HepG2 (cell line): Measurements from ENCODE around the gene INPP5K. TPM values are rescaled to one million over a fixed set of nuclear protein-coding genes. Genes with fewer than 3 reads are reported as not detected.

Experiments used
- CREBL2 ChIP-seq: sonication (generic); formaldehyde crosslinking; IDR thresholded peaks from 2 replicates; pipeline ENCODE4 v1.8.1; 2023; ENCODE audit warnings: missing genetic modification reagents, mild to moderate bottlenecking, borderline replicate concordance
- ETV6 ChIP-seq: sonication (generic); formaldehyde crosslinking; conservative IDR thresholded peaks from 2 replicates; pipeline ENCODE4 v1.4.0; 2020; ENCODE audit warnings: missing genetic modification reagents
- FOSL1 ChIP-seq: sonication (generic); formaldehyde crosslinking; IDR thresholded peaks from 2 replicates; pipeline ENCODE4 v1.9.0; 2021; ENCODE audit warnings: missing genetic modification reagents, borderline replicate concordance
- JUNB ChIP-seq: sonication (generic); formaldehyde crosslinking; IDR thresholded peaks from 2 replicates; pipeline ENCODE4 v1.8.0; 2022; ENCODE audit warnings: missing genetic modification reagents, mild to moderate bottlenecking, borderline replicate concordance
- LBX2 ChIP-seq: sonication (generic); formaldehyde crosslinking; IDR thresholded peaks from 2 replicates; pipeline ENCODE4 v1.5.0; 2020; ENCODE audit warnings: missing genetic modification reagents, mild to moderate bottlenecking, borderline replicate concordance
- NAIF1 ChIP-seq: sonication (generic); formaldehyde crosslinking; IDR thresholded peaks from 2 replicates; pipeline ENCODE4 v1.5.0; 2020; ENCODE audit warnings: mild to moderate bottlenecking, missing genetic modification reagents, borderline replicate concordance
- NCOA1 ChIP-seq: sonication (generic); formaldehyde crosslinking; IDR thresholded peaks from 2 replicates; pipeline ENCODE4 v1.9.0; 2021; ENCODE audit warnings: missing genetic modification reagents
- NFIC ChIP-seq: IDR thresholded peaks from 2 replicates; pipeline ENCODE4 v1.6.1; 2012; ENCODE audit warnings: mild to moderate bottlenecking, low read length, inconsistent platforms
- PPARG ChIP-seq: conservative IDR thresholded peaks from 2 replicates; pipeline ENCODE4 v1.6.1; 2016; ENCODE audit warnings: missing biosample characterization, missing genetic modification reagents
- RBM22 ChIP-seq: fragments of 200-400 bp; formaldehyde crosslinking; optimal IDR thresholded peaks from 2 replicates; pipeline ENCODE3; 2017; ENCODE audit warnings: mild to moderate bottlenecking, low read length, moderate library complexity
- THAP9 ChIP-seq: sonication (generic); formaldehyde crosslinking; IDR thresholded peaks from 2 replicates; pipeline ENCODE4; 2020; ENCODE audit warnings: missing genetic modification reagents, mild to moderate bottlenecking, borderline replicate concordance
- THRA ChIP-seq: sonication (generic); formaldehyde crosslinking; IDR thresholded peaks from 2 replicates; pipeline ENCODE4 v1.4.0; 2020; ENCODE audit warnings: missing genetic modification reagents, borderline replicate concordance
- ZFX ChIP-seq: sonication (generic); formaldehyde crosslinking; IDR thresholded peaks from 2 replicates; pipeline ENCODE4 v1.4.0; 2020; ENCODE audit warnings: mild to moderate bottlenecking, low read depth, missing genetic modification reagents, moderate library complexity
- ZNF251 ChIP-seq: sonication (generic); formaldehyde crosslinking; IDR thresholded peaks from 2 replicates; pipeline ENCODE4 v1.9.0; 2021; ENCODE audit warnings: mild to moderate bottlenecking, missing genetic modification reagents
- ZNF331 ChIP-seq: sonication (generic); formaldehyde crosslinking; IDR thresholded peaks from 2 replicates; pipeline ENCODE4 v1.4.0; 2020; ENCODE audit warnings: missing genetic modification reagents
- ZNF354B ChIP-seq: sonication (generic); formaldehyde crosslinking; IDR thresholded peaks from 2 replicates; pipeline ENCODE4 v1.8.0; 2022; ENCODE audit warnings: mild to moderate bottlenecking, missing genetic modification reagents
- ZNF501 ChIP-seq: sonication (generic); formaldehyde crosslinking; IDR thresholded peaks from 2 replicates; pipeline ENCODE4 v1.5.1; 2020; ENCODE audit warnings: mild to moderate bottlenecking, moderate library complexity, missing genetic modification reagents
- ZNF503 ChIP-seq: sonication (generic); formaldehyde crosslinking; IDR thresholded peaks from 2 replicates; pipeline ENCODE4 v1.4.0; 2020; ENCODE audit warnings: missing genetic modification reagents
- ZNF597 ChIP-seq: sonication (generic); formaldehyde crosslinking; IDR thresholded peaks from 2 replicates; pipeline ENCODE4 v1.5.0; 2020; ENCODE audit warnings: missing genetic modification reagents
- ZNF629 ChIP-seq: sonication (generic); formaldehyde crosslinking; conservative IDR thresholded peaks from 2 replicates; pipeline ENCODE4 v1.5.0; 2020; ENCODE audit warnings: missing genetic modification reagents
- ZNF709 ChIP-seq: sonication (generic); formaldehyde crosslinking; IDR thresholded peaks from 2 replicates; pipeline ENCODE4 v1.5.0; 2020; ENCODE audit warnings: mild to moderate bottlenecking, missing genetic modification reagents
- ZNF720 ChIP-seq: sonication (generic); formaldehyde crosslinking; IDR thresholded peaks from 2 replicates; pipeline ENCODE4 v1.4.0; 2020; ENCODE audit warnings: missing genetic modification reagents
- ZNF747 ChIP-seq: sonication (generic); formaldehyde crosslinking; IDR thresholded peaks from 2 replicates; pipeline ENCODE4 v1.8.1; 2023; ENCODE audit warnings: missing genetic modification reagents, mild to moderate bottlenecking, borderline replicate concordance
- polyA plus RNA-seq, 8 experiments: library from polyadenylated mRNA; depleted of rRNA in 3 of 8; stranded (reverse) in 7 of 8; unstranded in 1 of 8; fragments of >200 nt; fragmentation: Illumina TruSeq in 4 of 8; extraction: Trizol in 4 of 8; gene quantifications; 2 replicates each; pipeline versions ENCODE4 v1.2.1 to v1.2.3, GENCODE V29; 2011 to 2016; ENCODE audit warnings: low read depth in 4 of 8, missing spikeins in 1 of 8, mixed read lengths in 1 of 8; ENCODE audit not compliant: insufficient read depth in 1 of 8
- total RNA-seq, 5 experiments: library from RNA; depleted of rRNA; stranded (reverse); fragments of >200 nt; fragmentation: Illumina TruSeq; extraction: Trizol; gene quantifications; 2 replicates each; pipeline ENCODE4 v1.2.3, GENCODE V29; 2016; ENCODE audit warnings: low read depth in 1 of 5

INPP5K gene
- total and polyA plus RNA-seq, 2 of the 13 experiments (the other 11 are each of a cell fraction or from before 2014, with no cell fraction given) = 4.8 to 9.6 TPM

DNA sequence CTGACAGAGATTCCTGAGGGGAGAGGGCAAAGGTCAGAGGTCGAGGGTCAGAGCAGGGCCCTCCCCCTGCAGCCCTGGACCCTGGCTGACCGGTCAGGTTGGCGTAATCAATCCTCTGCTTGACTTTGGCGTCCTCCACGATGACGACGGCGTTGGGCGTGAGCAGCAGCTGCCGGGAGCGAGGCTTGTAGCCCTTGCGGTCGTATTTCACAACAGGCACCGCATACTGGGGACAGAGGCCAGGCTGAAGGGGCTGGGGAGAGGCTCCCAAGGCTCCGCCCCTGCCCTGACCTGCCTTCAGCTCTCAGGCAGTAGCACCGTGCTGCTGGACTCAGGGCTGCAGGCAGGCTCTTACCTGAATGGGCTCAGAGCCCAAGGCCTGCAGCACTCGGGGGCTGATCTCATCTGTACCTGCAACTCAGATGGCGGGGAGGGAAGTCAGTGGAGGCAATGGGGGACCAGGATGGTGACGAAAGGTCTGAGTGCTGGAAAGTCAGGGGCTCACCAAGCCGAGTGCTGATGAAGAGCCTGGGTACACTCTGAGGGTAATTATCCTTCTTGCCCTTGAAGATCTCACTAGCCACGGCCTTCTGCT lies 48.4 kb downstream of the INPP5K start (continued):
- TF ChIP-seq ZNF597 = no peak
- no peak for TF ChIP-seq ZFX (CRISPR knock-in tag)
- no peak for TF ChIP-seq ZNF709
- TF ChIP-seq NCOA1 (CRISPR knock-in tag) = no peak; the same call in 1 of the 2 replicates
- no peak for TF ChIP-seq CREBL2 (CRISPR knock-in tag)
- peak; percentile 73; the same call in 1 of the 2 replicates for TF ChIP-seq THRA (CRISPR knock-in tag)
- TF ChIP-seq ZNF501 = peak; percentile 61; the same call in 1 of the 2 replicates
- no peak for TF ChIP-seq ZNF629 (CRISPR knock-in tag)
- TF ChIP-seq FOSL1 (CRISPR knock-in tag) = no peak
- peak; percentile 46; the same call in 1 of the 2 replicates for TF ChIP-seq PPARG (CRISPR knock-in tag)
- TF ChIP-seq ZNF747 (CRISPR knock-in tag) = no peak
- no peak for TF ChIP-seq ZNF503 (CRISPR knock-in tag)
- no peak for TF ChIP-seq LBX2
- no peak for TF ChIP-seq ETV6 (CRISPR knock-in tag)
- TF ChIP-seq NAIF1 (CRISPR knock-in tag) = no peak
- TF ChIP-seq THAP9 = 0 out of 2 replicates have a peak, but pooled peaks have one; percentile 38
- no peak for TF ChIP-seq JUNB (CRISPR knock-in tag)
- TF ChIP-seq ZNF354B (CRISPR knock-in tag) = no peak
- TF ChIP-seq ZNF251 (CRISPR knock-in tag) = no peak
- TF ChIP-seq NFIC = no peak
- no peak for TF ChIP-seq ZNF720
- peak; percentile 79 for TF ChIP-seq ZNF331
- TF ChIP-seq RBM22 = no peak
